Naive B cell (primary cell): Measurements from ENCODE around the gene GOLGA8H. TPM values are rescaled to one million over a fixed set of nuclear protein-coding genes. Genes with fewer than 3 reads are reported as not detected.
"Not testable (repeated sequence)": the region's sequence is repeated elsewhere in the genome, so short reads cannot be mapped to it uniquely, and the experiment has no call there.

ENCODE experiments used
- ATAC-seq, 2 donors: fragments of 150-1000 bp; cut with Tn5 transposase; 2 replicates each; pipeline ENCODE4 v1.10.0; 2021; ENCODE audit warnings: low read depth in 2 of 2, mild to moderate bottlenecking in 2 of 2, moderate library complexity in 2 of 2
- DNase-seq: peaks from one replicate; pipeline ENCODE4 v3.0.0; 2022
- H3K27ac Mint-ChIP-seq, 6 donors: one replicate each; pipeline ENCODE4 v1.8.0; 2020 to 2022; ENCODE audit warnings: mild to moderate bottlenecking in 6 of 6, mixed read lengths in 6 of 6, moderate library complexity in 5 of 6, inconsistent platforms in 2 of 6
- H3K27me3 Mint-ChIP-seq, 3 donors: one replicate each; pipeline ENCODE4 v1.8.0; 2021 to 2022; ENCODE audit warnings: mixed read lengths in 3 of 3, mild to moderate bottlenecking in 1 of 3
- H3K36me3 Mint-ChIP-seq, 2 donors: one replicate each; pipeline ENCODE4 v1.8.0; 2020 to 2022; ENCODE audit warnings: mixed read lengths in 2 of 2, inconsistent platforms in 1 of 2, mild to moderate bottlenecking in 1 of 2
- H3K4me1 Mint-ChIP-seq, 3 donors: one replicate each; pipeline ENCODE4 v1.8.0; 2020 to 2022; ENCODE audit warnings: mixed read lengths in 3 of 3, inconsistent platforms in 1 of 3, mild to moderate bottlenecking in 1 of 3, moderate library complexity in 1 of 3
- H3K4me3 Mint-ChIP-seq, 8 donors: one replicate each; pipeline ENCODE4 v1.8.0; 2020 to 2022; ENCODE audit warnings: mild to moderate bottlenecking in 8 of 8, mixed read lengths in 8 of 8, moderate library complexity in 8 of 8, inconsistent platforms in 2 of 8
- H3K9me3 Mint-ChIP-seq, 7 donors: one replicate each; pipeline ENCODE4 v1.8.0; 2020 to 2022; ENCODE audit warnings: mixed read lengths in 7 of 7, mild to moderate bottlenecking in 5 of 7, inconsistent platforms in 2 of 7, moderate library complexity in 1 of 7
- polyA plus RNA-seq, 6 donors: library from polyadenylated mRNA; unstranded; fragments of 300-500 nt; fragmentation: Illumina TruSeq; gene quantifications; one replicate each; pipeline ENCODE4 v1.2.3, GENCODE V29; 2021; ENCODE audit warnings: low read depth in 6 of 6

Gene GOLGA8H, protein sequence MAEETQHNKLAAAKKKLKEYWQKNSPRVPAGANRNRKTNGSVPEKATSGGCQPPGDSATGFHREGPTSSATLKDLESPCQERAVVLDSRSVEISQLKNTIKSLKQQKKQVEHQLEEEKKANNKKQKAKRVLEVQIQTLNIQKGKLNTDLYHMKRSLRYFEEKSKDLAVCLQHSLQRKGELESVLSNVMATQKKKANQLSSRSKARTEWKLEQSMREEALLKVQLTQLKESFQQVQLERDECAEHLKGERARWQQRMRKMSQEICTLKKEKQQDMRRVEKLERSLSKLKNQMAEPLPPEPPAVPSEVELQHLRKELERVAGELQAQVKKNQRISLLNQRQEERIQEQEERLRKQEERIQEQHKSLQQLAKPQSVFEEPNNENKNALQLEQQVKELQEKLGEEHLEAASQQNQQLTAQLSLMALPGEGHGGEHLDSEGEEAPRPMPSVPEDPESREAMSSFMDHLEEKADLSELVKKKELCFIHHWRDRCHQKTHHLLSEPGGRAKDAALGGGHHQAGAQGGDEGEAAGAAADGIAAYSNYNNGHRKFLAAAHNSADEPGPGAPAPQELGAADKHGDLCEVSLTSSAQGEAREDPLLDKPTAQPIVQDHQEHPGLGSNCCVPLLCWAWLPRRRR
- not detected for polyA plus RNA-seq

- H3K9me3 Mint-ChIP-seq, H3K27ac Mint-ChIP-seq: not testable (repeated sequence)
Observed at GRCh38 chr15:30603796-30604195, at the start of gene GOLGA8H. TSS of gene GOLGA8H (plus strand) at chr15:30604028. CDS start at chr15:30604126, 98 bp downstream.

GRCh38 chr15:30566949-30567348, 36.9 kb upstream of the GOLGA8H start:
- not testable (repeated sequence) for H3K9me3 Mint-ChIP-seq, H3K27ac Mint-ChIP-seq, H3K36me3 Mint-ChIP-seq, H3K4me1 Mint-ChIP-seq, H3K4me3 Mint-ChIP-seq, DNase-seq, H3K27me3 Mint-ChIP-seq
- peak; percentile 56 to 63 for ATAC-seq

More at GRCh38 chr15:30603796-30604195, at the start of gene GOLGA8H:
- DNase-seq, H3K4me3 Mint-ChIP-seq, H3K27me3 Mint-ChIP-seq, H3K36me3 Mint-ChIP-seq, ATAC-seq, H3K4me1 Mint-ChIP-seq: not testable (repeated sequence)

DNA sequence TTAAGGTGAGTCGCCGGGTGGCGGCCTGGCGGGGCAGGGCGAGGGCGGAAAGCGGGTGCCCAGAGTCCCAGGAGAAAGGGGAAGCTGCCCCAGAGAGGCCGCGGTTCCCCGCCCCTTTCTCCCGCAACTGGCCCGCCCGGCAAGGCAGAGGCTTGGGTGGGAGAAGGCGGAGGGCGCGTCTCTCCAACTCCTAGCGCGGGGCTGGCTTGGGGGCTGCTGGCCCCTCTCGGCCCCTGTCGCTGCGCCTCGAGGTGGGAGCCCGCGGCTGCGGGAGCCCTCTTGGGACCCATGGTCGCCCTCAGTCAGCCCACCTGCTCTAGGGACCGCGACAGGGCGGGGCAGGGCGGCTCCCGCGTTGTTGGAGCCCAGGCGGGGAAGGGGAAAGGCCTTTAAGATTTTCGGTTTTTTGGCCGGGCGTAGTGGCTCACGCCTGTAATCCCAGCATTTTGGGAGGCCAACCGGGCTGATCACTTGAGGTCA, 30.8 kb upstream of the GOLGA8H start:
- H3K27ac Mint-ChIP-seq, H3K9me3 Mint-ChIP-seq, H3K27me3 Mint-ChIP-seq, H3K4me3 Mint-ChIP-seq, H3K36me3 Mint-ChIP-seq, DNase-seq, H3K4me1 Mint-ChIP-seq: not testable (repeated sequence)
- ATAC-seq: peak; percentile 80 to 84

- H3K4me1 Mint-ChIP-seq, H3K27me3 Mint-ChIP-seq, ATAC-seq, H3K4me3 Mint-ChIP-seq, H3K36me3 Mint-ChIP-seq, DNase-seq, H3K9me3 Mint-ChIP-seq, H3K27ac Mint-ChIP-seq: not testable (repeated sequence)
Observed at GRCh38 chr15:30579394-30579970, 24.3 kb upstream of the GOLGA8H start.

DNA sequence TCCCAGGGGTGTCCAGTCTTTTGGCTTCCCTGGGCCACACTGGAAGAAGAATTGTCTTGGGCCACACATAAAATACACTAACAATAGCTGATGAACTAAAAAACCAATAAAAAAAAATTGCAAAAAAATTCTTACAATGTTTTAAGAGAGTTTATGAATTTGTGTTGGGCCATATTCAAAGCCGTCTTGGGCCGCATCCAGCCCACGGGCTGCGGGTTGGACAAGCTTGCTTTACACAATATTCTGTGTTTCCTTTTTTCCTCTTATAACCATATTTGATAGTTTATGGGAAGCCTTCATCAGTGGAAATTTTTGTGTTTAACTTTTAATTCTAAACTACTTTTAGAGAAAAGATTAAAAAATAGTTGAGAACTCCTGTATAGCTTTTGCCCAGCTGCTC, 23.1 kb upstream of the GOLGA8H start:
- not testable (repeated sequence) for H3K27me3 Mint-ChIP-seq, H3K4me1 Mint-ChIP-seq, H3K36me3 Mint-ChIP-seq, H3K4me3 Mint-ChIP-seq, DNase-seq, H3K9me3 Mint-ChIP-seq, H3K27ac Mint-ChIP-seq, ATAC-seq

DNA sequence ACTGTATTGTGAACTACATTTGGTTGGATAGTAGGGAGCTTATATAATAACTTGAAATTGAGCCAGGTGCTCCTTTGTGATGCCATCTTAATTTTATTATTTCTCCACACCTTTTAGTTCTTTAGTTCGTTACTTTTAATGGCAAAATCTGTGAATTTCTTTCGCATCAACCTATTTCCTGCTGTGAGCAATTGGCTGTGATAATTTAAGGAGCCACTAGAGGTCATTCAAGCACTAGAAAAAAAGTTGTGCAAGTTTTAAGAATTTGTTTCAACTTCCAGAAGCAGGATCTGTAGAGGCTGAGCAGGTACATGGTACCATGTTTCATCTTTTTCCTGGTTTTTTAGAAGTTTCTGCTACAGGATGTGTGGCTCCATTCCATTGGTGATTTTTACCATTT, 4.9 kb upstream of the GOLGA8H start:
- H3K36me3 Mint-ChIP-seq, H3K9me3 Mint-ChIP-seq, H3K4me1 Mint-ChIP-seq, H3K4me3 Mint-ChIP-seq, H3K27ac Mint-ChIP-seq, H3K27me3 Mint-ChIP-seq, ATAC-seq, DNase-seq: not testable (repeated sequence)

GRCh38 chr15:30612271-30612670, 8.4 kb downstream of the GOLGA8H start:
- not testable (repeated sequence) for ATAC-seq, DNase-seq, H3K36me3 Mint-ChIP-seq, H3K4me3 Mint-ChIP-seq, H3K27me3 Mint-ChIP-seq, H3K9me3 Mint-ChIP-seq, H3K27ac Mint-ChIP-seq, H3K4me1 Mint-ChIP-seq

DNA sequence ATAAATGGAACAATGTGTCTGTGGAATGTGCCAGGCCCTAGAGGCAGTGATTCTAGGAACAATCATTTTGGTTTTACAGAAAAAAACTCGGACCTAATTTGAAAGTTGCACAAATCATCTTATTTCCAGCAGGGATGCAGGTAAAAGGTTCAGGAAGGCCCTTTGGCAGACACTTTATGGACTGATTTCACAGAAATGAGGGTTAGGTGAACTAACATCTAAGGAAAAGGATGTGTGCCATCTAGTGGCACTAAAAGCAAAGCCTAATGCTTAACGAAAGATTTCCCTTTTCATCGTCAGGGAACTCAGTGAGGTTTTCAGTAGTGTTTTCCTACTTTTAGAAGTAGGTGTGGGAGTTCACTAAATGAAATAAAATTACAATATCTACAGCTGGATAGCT, 17.5 kb downstream of the GOLGA8H start:
- peaks cover 5 to 10% (median 9%) of the 10 kb centered on the region in 3 donors for H3K4me1 Mint-ChIP-seq
- not testable (repeated sequence) for H3K27me3 Mint-ChIP-seq, H3K4me3 Mint-ChIP-seq, H3K27ac Mint-ChIP-seq, ATAC-seq, DNase-seq, H3K36me3 Mint-ChIP-seq, H3K9me3 Mint-ChIP-seq

GRCh38 chr15:30625436-30626193, 21.8 kb downstream of the GOLGA8H start, which contains the start of gene ARHGAP11B:
TSS of gene ARHGAP11B (plus strand) at chr15:30626128.
- peak within 1 kb of the TSS; percentile 90 to 100 (median 99) for H3K4me3 Mint-ChIP-seq
- H3K36me3 Mint-ChIP-seq: not testable (repeated sequence)

DNA sequence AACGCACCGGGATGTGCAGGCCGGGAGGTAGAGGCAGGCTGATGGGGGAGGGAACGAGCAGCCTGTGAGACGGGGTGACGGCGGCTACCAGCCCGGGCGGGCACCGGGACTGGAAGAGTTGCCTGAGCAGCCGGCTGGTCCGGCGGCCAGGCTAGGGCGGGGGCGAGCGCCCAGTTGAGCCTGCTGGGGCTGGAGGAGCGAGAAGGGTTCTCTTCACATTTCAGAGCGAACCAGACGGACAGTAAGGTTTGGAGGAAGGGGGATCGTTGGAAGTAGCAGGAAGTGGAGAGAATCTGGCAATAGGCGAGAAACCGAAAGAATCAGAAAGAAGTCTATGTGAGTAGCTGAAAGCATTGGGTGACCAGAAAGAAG, 22.4 kb downstream of the GOLGA8H start:
- Mint-ChIP-seq H3K27ac (peak overlapping the region; percentile 93 to 98 (median 96)), H3K4me1 (peaks cover 12 to 17% (median 16%) of the 10 kb centered on the region in 3 donors), H3K4me3 (peak overlapping the region; percentile 90 to 100 (median 99))
- H3K27me3 Mint-ChIP-seq, H3K9me3 Mint-ChIP-seq, DNase-seq, ATAC-seq, H3K36me3 Mint-ChIP-seq: not testable (repeated sequence)

More at GRCh38 chr15:30625436-30626193, 21.8 kb downstream of the GOLGA8H start, which contains the start of gene ARHGAP11B:
- DNase-seq (peak; percentile 96), ATAC-seq (peak; percentile 92 to 94)
- peak within 1 kb of the TSS; percentile 93 to 98 (median 96) for H3K27ac Mint-ChIP-seq
- H3K4me1 Mint-ChIP-seq: peaks cover 12 to 17% (median 16%) of the 10 kb centered on the region in 3 donors
- H3K9me3 Mint-ChIP-seq, H3K27me3 Mint-ChIP-seq: not testable (repeated sequence)

DNA sequence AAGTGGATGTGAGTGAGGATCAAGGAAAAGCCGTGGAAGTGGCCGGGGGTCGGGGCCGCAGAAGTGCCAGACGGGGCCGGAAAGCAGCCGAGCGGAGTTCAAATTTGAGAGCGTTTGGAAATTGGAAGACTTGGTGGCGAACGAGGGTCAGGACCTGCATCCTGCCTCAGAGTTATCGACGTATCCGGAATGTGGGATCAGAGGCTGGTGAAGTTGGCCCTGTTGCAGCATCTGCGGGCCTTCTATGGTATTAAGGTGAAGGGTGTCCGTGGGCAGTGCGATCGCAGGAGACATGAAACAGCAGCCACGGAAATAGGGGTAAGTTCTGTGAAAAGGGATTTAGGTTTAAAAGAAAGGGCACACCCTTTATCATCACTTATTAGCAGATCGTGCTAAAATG, 22.8 kb downstream of the GOLGA8H start:
- DNase-seq, H3K9me3 Mint-ChIP-seq, ATAC-seq, H3K36me3 Mint-ChIP-seq, H3K27me3 Mint-ChIP-seq: not testable (repeated sequence)
- Mint-ChIP-seq H3K27ac (peak overlapping the region in 3 of 6 donors; percentile 93 to 98 (median 96)), H3K4me1 (peaks cover 12 to 17% (median 16%) of the 10 kb centered on the region in 3 donors), H3K4me3 (peak overlapping the region; percentile 90 to 100 (median 99))

DNA sequence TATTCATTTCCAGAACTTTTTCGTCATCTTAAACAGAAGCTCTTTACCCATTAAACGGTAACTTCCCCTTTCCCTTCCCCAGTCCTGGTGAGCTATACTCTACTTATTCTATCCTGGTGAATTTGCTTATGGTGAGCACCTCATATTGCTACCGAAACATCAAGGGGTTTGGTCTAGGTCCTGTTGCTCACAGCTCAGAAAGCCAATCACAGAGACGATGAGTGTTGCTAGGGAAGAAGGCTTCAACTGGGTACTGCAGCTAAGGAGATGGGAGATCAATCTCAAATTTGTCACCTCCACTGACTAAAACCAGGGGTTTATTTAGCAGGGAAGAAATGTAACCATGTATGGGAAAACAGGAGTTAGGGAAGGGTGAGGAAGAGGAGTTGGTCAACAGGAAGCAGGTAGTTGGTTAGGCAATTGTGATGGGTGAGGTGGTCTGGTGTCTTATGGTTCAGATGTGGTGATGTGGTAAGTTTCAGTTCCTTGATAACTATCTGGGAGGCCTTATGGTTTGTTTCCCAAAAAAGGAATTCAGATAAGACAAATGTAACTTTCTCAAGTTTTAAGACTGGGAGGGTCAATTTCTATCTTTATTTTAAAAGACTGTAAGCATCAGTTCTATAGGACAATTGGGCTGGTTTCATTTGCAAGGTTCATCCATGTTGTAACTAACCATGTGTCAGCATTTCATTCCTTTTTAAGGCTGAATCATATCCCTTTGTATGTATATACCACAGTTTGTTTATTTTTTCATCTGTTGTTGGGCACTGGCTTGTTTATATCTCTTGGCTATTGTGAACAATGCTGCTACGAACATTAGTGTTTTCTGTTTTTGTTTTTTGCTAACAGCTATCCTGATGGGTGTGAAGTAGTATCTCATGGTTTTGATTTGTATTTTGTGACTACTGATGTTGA, 46.4 kb downstream of the GOLGA8H start:
- peak; percentile 49 to 72 for ATAC-seq

More for the DNA sequence above, 46.4 kb downstream of the GOLGA8H start:
- Mint-ChIP-seq H3K9me3 (no peaks in the 10 kb centered on the region), H3K4me1 (peaks cover 12 to 19% (median 18%) of the 10 kb centered on the region in 3 donors), H3K36me3 (peaks cover 0 to 6% of the 10 kb centered on the region in 2 donors), H3K27me3 (no peaks in the 10 kb centered on the region), H3K4me3 (peak overlapping the region in 3 of 8 donors; percentile 6 to 73 (median 71)), H3K27ac (peak overlapping the region in 5 of 6 donors; percentile 0 to 85 (median 16))
- DNase-seq: no peak
